Mesenchymal stem cell (in vitro differentiated cells and primary cell): Measurements from ENCODE around the gene NMRK1.

Source experiments
- DNase-seq: peaks from one replicate; pipeline ENCODE4 v3.0.0-alpha.2; 2013
- H2AFZ ChIP-seq: one replicate; pipeline ENCODE4 v1.6.1; 2013; ENCODE audit warnings: low read depth, mild to moderate bottlenecking, control low read depth, inconsistent platforms, low read length, moderate library complexity
- H2AK5ac ChIP-seq: 2 replicates; pipeline ENCODE4 v1.6.1; 2013; ENCODE audit warnings: low read length, moderate library complexity, mild to moderate bottlenecking, inconsistent platforms; ENCODE audit not compliant: severe bottlenecking
- H2BK120ac ChIP-seq: one replicate; pipeline ENCODE4 v1.6.1; 2013; ENCODE audit warnings: low read depth, mild to moderate bottlenecking, inconsistent platforms, low read length, moderate library complexity
- H2BK12ac ChIP-seq, 2 experiments: one replicate each; pipeline ENCODE4 v1.6.1; 2013; ENCODE audit warnings: inconsistent platforms in 2 of 2, low read length in 2 of 2, mild to moderate bottlenecking in 2 of 2, moderate library complexity in 2 of 2, control low read depth in 1 of 2
- H2BK15ac ChIP-seq: one replicate; pipeline ENCODE4 v1.6.1; 2013; ENCODE audit warnings: mild to moderate bottlenecking, low read depth, inconsistent platforms; ENCODE audit not compliant: poor library complexity, severe bottlenecking
- H2BK5ac ChIP-seq: 2 replicates; pipeline ENCODE4 v1.6.1; 2013; ENCODE audit warnings: low read depth, mild to moderate bottlenecking, low read length, control low read depth, inconsistent platforms; ENCODE audit not compliant: poor library complexity, severe bottlenecking
- H3K14ac ChIP-seq, 2 experiments: one replicate each; pipeline ENCODE4 v1.6.1; 2013; ENCODE audit warnings: inconsistent platforms in 2 of 2, low read length in 2 of 2, control low read depth in 1 of 2, mild to moderate bottlenecking in 1 of 2, moderate library complexity in 1 of 2
- H3K18ac ChIP-seq, 2 experiments: one replicate each; pipeline ENCODE4 v1.6.1; 2013; ENCODE audit warnings: inconsistent platforms in 2 of 2, low read length in 2 of 2, control low read depth in 1 of 2, low read depth in 1 of 2, mild to moderate bottlenecking in 1 of 2
- H3K23ac ChIP-seq, 2 experiments: one replicate each; pipeline ENCODE4 v1.6.1; 2013; ENCODE audit warnings: inconsistent platforms in 2 of 2, low read length in 2 of 2, mild to moderate bottlenecking in 2 of 2, moderate library complexity in 2 of 2, control low read depth in 1 of 2
- H3K27ac ChIP-seq: 2 replicates; pipeline ENCODE4 v1.5.1; 2013; ENCODE audit warnings: mild to moderate bottlenecking, moderate library complexity, low read length, control low read depth, inconsistent platforms; ENCODE audit not compliant: poor library complexity, severe bottlenecking
- H3K27me3 ChIP-seq, 2 experiments: 2 replicates each; pipeline versions ENCODE4 v1.6.1 to v1.7.0; 2013; ENCODE audit warnings: low read length in 2 of 2, mild to moderate bottlenecking in 2 of 2, moderate library complexity in 2 of 2, control low read depth in 1 of 2, inconsistent platforms in 1 of 2; ENCODE audit not compliant: control insufficient read depth in 1 of 2, insufficient read depth in 1 of 2
- H3K36me3 ChIP-seq, 2 experiments: 2 replicates each; pipeline versions ENCODE4 v1.6.1 to v1.7.0; 2013; ENCODE audit warnings: low read length in 2 of 2, control low read depth in 1 of 2, inconsistent platforms in 1 of 2, low read depth in 1 of 2, mild to moderate bottlenecking in 1 of 2; ENCODE audit not compliant: insufficient read depth in 2 of 2, control insufficient read depth in 1 of 2
- H3K4ac ChIP-seq, 2 experiments: one replicate each; pipeline ENCODE4 v1.6.1; 2013; ENCODE audit warnings: inconsistent platforms in 2 of 2, low read length in 2 of 2, mild to moderate bottlenecking in 2 of 2, moderate library complexity in 2 of 2, control low read depth in 1 of 2, low read depth in 1 of 2
- H3K4me1 ChIP-seq: 2 replicates; pipeline ENCODE4 v1.6.1; 2013; ENCODE audit warnings: low read depth, low read length, control low read depth; ENCODE audit not compliant: control insufficient read depth, insufficient read depth
- H3K4me2 ChIP-seq: 2 replicates; pipeline ENCODE4 v1.6.1; 2013; ENCODE audit warnings: low read length, mild to moderate bottlenecking, inconsistent platforms; ENCODE audit not compliant: poor library complexity, severe bottlenecking
- H3K4me3 ChIP-seq, 2 experiments: 2 replicates each; pipeline versions ENCODE4 v1.5.1 to v1.7.0; 2013; ENCODE audit warnings: low read length in 2 of 2, mild to moderate bottlenecking in 2 of 2, control low read depth in 1 of 2, low read depth in 1 of 2; ENCODE audit not compliant: insufficient read depth in 1 of 2
- H3K79me1 ChIP-seq: replicated peaks from 2 replicates; pipeline ENCODE4 v1.6.1; 2013; ENCODE audit warnings: mild to moderate bottlenecking, control low read depth, low read length, inconsistent platforms; ENCODE audit not compliant: poor library complexity, severe bottlenecking
- H3K9ac ChIP-seq: 2 replicates; pipeline ENCODE4 v1.7.0; 2013; ENCODE audit warnings: mild to moderate bottlenecking, low read length, moderate library complexity
- H3K9me3 ChIP-seq: 2 replicates; pipeline ENCODE4 v1.7.0; 2013; ENCODE audit warnings: mild to moderate bottlenecking, low read length; ENCODE audit not compliant: control insufficient read depth
- H4K8ac ChIP-seq: one replicate; pipeline ENCODE4 v1.6.1; 2013; ENCODE audit warnings: inconsistent platforms, mild to moderate bottlenecking, low read length, moderate library complexity
- H4K91ac ChIP-seq: one replicate; pipeline ENCODE4 v1.6.1; 2013; ENCODE audit warnings: mild to moderate bottlenecking, low read length, inconsistent platforms
- WGBS: methylation state at CpG from one replicate; pipeline ENCODE4 v1.1.7; 2013; ENCODE audit warnings: mixed read lengths; 5-methylcytosine and 5-hydroxymethylcytosine counted together

The NMRK1 gene

DNA sequence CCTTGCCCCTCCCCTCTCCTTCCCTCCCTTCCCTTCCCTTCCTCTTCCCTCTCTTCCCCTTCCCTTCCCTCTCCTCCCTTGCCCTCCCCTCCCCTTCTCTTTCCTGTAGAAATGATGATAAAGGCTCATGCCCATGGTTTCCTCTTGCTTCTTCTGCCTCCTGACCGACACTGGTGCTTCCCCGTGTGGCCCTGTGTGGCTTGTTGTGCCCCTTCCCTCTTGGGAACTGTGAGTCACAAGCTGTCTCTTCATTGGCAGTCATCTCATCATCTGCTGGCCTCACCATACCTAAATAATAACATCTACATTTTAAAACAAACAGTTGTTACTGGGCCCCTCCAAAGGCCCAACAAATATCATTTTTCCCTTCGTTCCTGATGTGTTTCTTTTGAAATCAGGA, 48.2 kb downstream of the NMRK1 start:
- Histone ChIP-seq H2BK120ac (no peak overlapping the region), H2AFZ (no peak overlapping the region), H3K4me2 (no peak overlapping the region), H3K18ac (peak overlapping the region in 1 of 2 experiments; percentile 28), H3K9ac (peak overlapping the region; percentile 71), H3K4me1 (no peaks in the 10 kb centered on the region), H3K4me3 (peak overlapping the region in 1 of 2 experiments; percentile 10), H3K9me3 (no peaks in the 10 kb centered on the region), H3K27me3 (peaks cover 0 to 4% of the 10 kb centered on the region in 2 experiments), H2BK15ac (no peak overlapping the region), H3K23ac (no peak overlapping the region), H4K8ac (no peak overlapping the region), H2BK5ac (no peak overlapping the region), H3K4ac (no peak overlapping the region), H2BK12ac (peak overlapping the region in 1 of 2 experiments; percentile 47), H4K91ac (no peak overlapping the region), H3K79me1 (no peaks in the 10 kb centered on the region), H2AK5ac (no peak overlapping the region), H3K36me3 (no peaks in the 10 kb centered on the region), H3K27ac (no peak overlapping the region), H3K14ac (no peak overlapping the region)
- no peak for DNase-seq
- 89% methylated on average over 3 of the region's 3 CpGs for WGBS

DNA sequence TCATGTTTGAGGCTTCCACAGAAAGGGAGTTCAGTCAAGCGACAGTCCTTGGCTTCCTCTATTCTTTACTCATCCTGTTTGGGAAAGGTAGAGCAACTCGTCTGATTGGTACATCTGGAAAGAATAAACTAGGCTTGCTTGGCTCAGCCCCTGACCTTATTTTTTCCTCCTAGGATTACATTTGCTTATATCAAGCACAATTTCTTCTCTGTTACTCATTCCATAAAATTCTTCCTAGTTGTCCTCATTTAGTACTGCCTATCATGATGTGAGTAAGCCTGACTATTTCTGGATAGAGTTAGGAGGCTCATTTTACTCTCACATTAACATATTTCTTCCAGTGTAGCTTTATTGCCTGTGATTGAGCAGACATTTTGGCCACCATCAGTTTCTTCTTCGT, 48.9 kb downstream of the NMRK1 start:
- H3K79me1 ChIP-seq, result no peaks in the 10 kb centered on the region
- no peak overlapping the region for H3K14ac ChIP-seq
- no peak overlapping the region for H3K27ac ChIP-seq
- no peak overlapping the region for H2BK15ac ChIP-seq
- peak overlapping the region; percentile 71 for H3K9ac ChIP-seq
- WGBS, result 75% methylated on average over 3 of the region's 3 CpGs
- H3K4ac ChIP-seq, result no peak overlapping the region
- no peak overlapping the region for H3K4me2 ChIP-seq
- DNase-seq, result peak; percentile 64
- H3K36me3 ChIP-seq, result no peaks in the 10 kb centered on the region
- no peaks in the 10 kb centered on the region for H3K27me3 ChIP-seq
- H2AFZ ChIP-seq, result no peak overlapping the region
- no peak overlapping the region for H2BK120ac ChIP-seq
- H3K9me3 ChIP-seq, result no peaks in the 10 kb centered on the region
- no peak overlapping the region for H2AK5ac ChIP-seq
- H3K4me3 ChIP-seq, result peak overlapping the region in 1 of 2 experiments; percentile 32
- H2BK12ac ChIP-seq, result no peak overlapping the region
- no peak overlapping the region for H3K18ac ChIP-seq
- H3K23ac ChIP-seq, result no peak overlapping the region
- no peaks in the 10 kb centered on the region for H3K4me1 ChIP-seq
- no peak overlapping the region for H4K91ac ChIP-seq
- no peak overlapping the region for H2BK5ac ChIP-seq
- no peak overlapping the region for H4K8ac ChIP-seq

DNA sequence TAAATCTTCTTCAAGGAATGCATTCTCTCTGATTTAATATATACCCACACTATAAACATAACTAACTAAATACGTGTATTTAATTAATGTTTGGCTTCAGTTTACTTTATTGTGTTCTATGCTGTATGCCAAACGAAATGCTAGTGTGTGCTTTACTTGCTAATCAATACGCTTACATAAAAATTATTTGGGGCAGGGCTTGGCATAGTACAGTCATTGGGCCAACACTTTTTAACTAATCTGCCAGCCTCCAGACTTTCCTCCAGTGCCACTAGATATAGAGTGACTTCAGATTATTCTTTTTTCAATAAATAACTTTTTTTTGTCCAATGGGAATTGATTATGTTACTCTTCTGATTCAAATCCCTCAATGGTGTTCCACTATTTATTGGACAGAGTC, 51.2 kb downstream of the NMRK1 start:
- Histone ChIP-seq H3K9ac (no peak overlapping the region), H2BK5ac (no peak overlapping the region), H3K14ac (no peak overlapping the region), H3K27me3 (no peaks in the 10 kb centered on the region), H3K23ac (no peak overlapping the region), H3K4me2 (no peak overlapping the region), H3K27ac (no peak overlapping the region), H3K4me1 (no peaks in the 10 kb centered on the region), H3K18ac (no peak overlapping the region), H3K4ac (no peak overlapping the region), H4K8ac (no peak overlapping the region), H3K79me1 (no peaks in the 10 kb centered on the region), H2BK120ac (no peak overlapping the region), H2BK15ac (no peak overlapping the region), H3K4me3 (no peak overlapping the region), H2AFZ (no peak overlapping the region), H4K91ac (no peak overlapping the region), H3K9me3 (no peaks in the 10 kb centered on the region), H2AK5ac (no peak overlapping the region), H3K36me3 (no peaks in the 10 kb centered on the region), H2BK12ac (no peak overlapping the region)
- 76% methylated on average over 3 of the region's 3 CpGs for WGBS
- no peak for DNase-seq

DNA sequence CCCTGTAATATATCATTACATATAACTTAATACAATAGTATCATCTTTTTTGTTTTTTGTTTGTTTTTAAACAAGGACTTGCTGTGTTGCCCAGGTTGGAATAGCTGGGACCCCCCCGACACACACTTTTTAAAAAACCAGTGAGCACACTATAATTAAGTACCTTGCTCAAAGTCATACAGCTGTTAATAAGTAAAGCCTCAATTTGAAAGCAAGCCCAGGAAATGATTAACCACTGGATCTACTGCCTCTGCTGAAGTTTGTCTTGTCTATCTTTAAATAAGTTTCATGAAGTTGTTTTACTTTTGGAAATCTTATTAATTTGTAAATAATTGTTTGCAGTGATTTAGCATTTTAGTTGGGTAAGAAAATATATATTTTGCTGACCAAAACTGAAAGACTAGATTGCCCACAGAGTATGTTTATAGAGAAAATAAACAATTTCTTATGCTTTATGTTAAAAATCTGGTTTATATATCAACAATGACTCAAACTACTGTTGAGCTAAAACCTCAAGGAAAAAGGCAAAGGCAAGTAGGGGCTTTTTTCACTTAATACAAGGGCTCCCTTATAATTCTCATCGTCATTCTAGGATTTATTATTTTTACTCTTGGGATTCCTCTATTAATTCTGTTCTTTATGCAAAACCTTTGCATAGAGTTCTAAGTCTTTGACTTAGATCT, 54.0 kb downstream of the NMRK1 start:
- Histone ChIP-seq H3K27me3 (no peaks in the 10 kb centered on the region), H3K23ac (no peak overlapping the region), H3K9me3 (no peaks in the 10 kb centered on the region), H3K9ac (peak overlapping the region; percentile 18), H2BK15ac (no peak overlapping the region), H3K4me1 (no peaks in the 10 kb centered on the region), H2BK5ac (no peak overlapping the region), H3K36me3 (no peaks in the 10 kb centered on the region), H3K4ac (no peak overlapping the region), H2AK5ac (no peak overlapping the region), H3K79me1 (no peaks in the 10 kb centered on the region), H4K91ac (no peak overlapping the region), H4K8ac (no peak overlapping the region), H3K4me3 (no peak overlapping the region), H3K27ac (peak overlapping the region; percentile 2), H3K4me2 (peak overlapping the region; percentile 34), H2AFZ (no peak overlapping the region), H3K18ac (no peak overlapping the region), H2BK120ac (no peak overlapping the region), H3K14ac (no peak overlapping the region), H2BK12ac (no peak overlapping the region)
- WGBS, result 83% methylated on average over 1 of the region's 2 CpGs
- DNase-seq, result peak; percentile 39
